ENCODE measurements around the gene CNIH2.
A peak's percentile ranks its signal among the peaks of the same experiment; 100 is the strongest.

CNIH2 gene

GRCh38 chr11:66287211-66287888, 9.4 kb downstream of the CNIH2 start:
- Histone ChIP-seq H3K4me3 (ENCODE audit: low read length, poor library complexity, severe bottlenecking) (peak overlapping the region; percentile 95), H3K9me3 (ENCODE audit: insufficient read depth, low read depth, low read length) (no peaks in the 10 kb centered on the region), H3K4me1 (ENCODE audit: insufficient read depth, low read length, poor library complexity, severe bottlenecking) (peaks cover 26% of the 10 kb centered on the region), H3K36me3 (ENCODE audit: insufficient read depth, low read length) (no peaks in the 10 kb centered on the region), H4K20me1 (ENCODE audit: insufficient read depth, low read length, poor library complexity, severe bottlenecking) (no peaks in the 10 kb centered on the region), H3K4me2 (ENCODE audit: low read depth, low read length, poor library complexity, severe bottlenecking) (peak overlapping the region; percentile 86), H3K9ac (ENCODE audit: low read depth, low read length, poor library complexity, severe bottlenecking) (peak overlapping the region; percentile 93), H3K9me2 (replicated peaks; ENCODE audit: low read depth, low read length) (no peaks in the 10 kb centered on the region), H3K27me3 (ENCODE audit: insufficient read depth, low read length, poor library complexity, severe bottlenecking) (no peaks in the 10 kb centered on the region), H3K79me2 (ENCODE audit: insufficient read depth, low read length) (peaks cover 14% of the 10 kb centered on the region), H2AFZ (ENCODE audit: low read length) (no peak overlapping the region), H3F3A (ENCODE audit: low read depth) (no peaks in the 10 kb centered on the region)
- TF ChIP-seq CTCF (conservative IDR thresholded peaks at IDR 0.05; ENCODE audit: low read length) (no peak), EZH2phosphoT487 (IDR thresholded peaks at IDR 0.05; ENCODE audit: borderline replicate concordance) (no peak)

- H4K20me1 ChIP-seq (ENCODE audit: insufficient read depth, low read length, poor library complexity, severe bottlenecking), result no peaks in the 10 kb centered on the region
- H3K36me3 ChIP-seq (ENCODE audit: insufficient read depth, low read length), result no peaks in the 10 kb centered on the region
- H3K9me2 ChIP-seq (replicated peaks; ENCODE audit: low read depth, low read length), result no peaks in the 10 kb centered on the region
- H3K4me3 ChIP-seq (ENCODE audit: low read length, poor library complexity, severe bottlenecking), result peak overlapping the region; percentile 95
- no peak for TF ChIP-seq CTCF (conservative IDR thresholded peaks at IDR 0.05; ENCODE audit: low read length)
- no peak for TF ChIP-seq EZH2phosphoT487 (IDR thresholded peaks at IDR 0.05; ENCODE audit: borderline replicate concordance)
- H3F3A ChIP-seq (ENCODE audit: low read depth), result no peaks in the 10 kb centered on the region
- no peaks in the 10 kb centered on the region for H3K9me3 ChIP-seq (ENCODE audit: insufficient read depth, low read depth, low read length)
- H3K9ac ChIP-seq (ENCODE audit: low read depth, low read length, poor library complexity, severe bottlenecking), result peak overlapping the region; percentile 93
- peak overlapping the region; percentile 86 for H3K4me2 ChIP-seq (ENCODE audit: low read depth, low read length, poor library complexity, severe bottlenecking)
- H3K27me3 ChIP-seq (ENCODE audit: insufficient read depth, low read length, poor library complexity, severe bottlenecking), result no peaks in the 10 kb centered on the region
- H3K4me1 ChIP-seq (ENCODE audit: insufficient read depth, low read length, poor library complexity, severe bottlenecking), result peaks cover 22% of the 10 kb centered on the region
- H3K79me2 ChIP-seq (ENCODE audit: insufficient read depth, low read length), result peaks cover 14% of the 10 kb centered on the region
- peak overlapping the region; percentile 85 for H2AFZ ChIP-seq (ENCODE audit: low read length)
These were observed 10.1 kb downstream of the CNIH2 start for GRCh38 chr11:66287889-66288670.

- H3K9ac ChIP-seq (ENCODE audit: low read depth, low read length, poor library complexity, severe bottlenecking), result peak within 1 kb of the TSS; percentile 93
- no peaks in the 10 kb centered on the region for H3F3A ChIP-seq (ENCODE audit: low read depth)
- H4K20me1 ChIP-seq (ENCODE audit: insufficient read depth, low read length, poor library complexity, severe bottlenecking), result no peaks in the 10 kb centered on the region
- peaks cover 14% of the 10 kb centered on the region for H3K79me2 ChIP-seq (ENCODE audit: insufficient read depth, low read length)
- H3K36me3 ChIP-seq (ENCODE audit: insufficient read depth, low read length), result no peaks in the 10 kb centered on the region
- H3K27me3 ChIP-seq (ENCODE audit: insufficient read depth, low read length, poor library complexity, severe bottlenecking), result no peaks in the 10 kb centered on the region
- TF ChIP-seq EZH2phosphoT487 (IDR thresholded peaks at IDR 0.05; ENCODE audit: borderline replicate concordance) (no peak), CTCF (conservative IDR thresholded peaks at IDR 0.05; ENCODE audit: low read length) (peak; percentile 17)
- H3K9me2 ChIP-seq (replicated peaks; ENCODE audit: low read depth, low read length), result no peaks in the 10 kb centered on the region
- peak within 1 kb of the TSS; percentile 85 for H2AFZ ChIP-seq (ENCODE audit: low read length)
- H3K4me1 ChIP-seq (ENCODE audit: insufficient read depth, low read length, poor library complexity, severe bottlenecking), result peaks cover 22% of the 10 kb centered on the region
- H3K4me2 ChIP-seq (ENCODE audit: low read depth, low read length, poor library complexity, severe bottlenecking), result peak within 1 kb of the TSS; percentile 86
- peak within 1 kb of the TSS; percentile 95 for H3K4me3 ChIP-seq (ENCODE audit: low read length, poor library complexity, severe bottlenecking)
- H3K9me3 ChIP-seq (ENCODE audit: insufficient read depth, low read depth, low read length), result no peaks in the 10 kb centered on the region
These were observed 10.9 kb downstream of the CNIH2 start, which contains the start of gene YIF1A for GRCh38 chr11:66288671-66289547. Gene YIF1A (minus strand): TSS chr11:66289143. CDS start chr11:66288985, 158 bp downstream.

Data from Loucy (cell line).